ENCODE data around the gene LIPC.
A peak's percentile ranks its signal among the peaks of the same experiment; 100 is the strongest.

The LIPC gene

DNA sequence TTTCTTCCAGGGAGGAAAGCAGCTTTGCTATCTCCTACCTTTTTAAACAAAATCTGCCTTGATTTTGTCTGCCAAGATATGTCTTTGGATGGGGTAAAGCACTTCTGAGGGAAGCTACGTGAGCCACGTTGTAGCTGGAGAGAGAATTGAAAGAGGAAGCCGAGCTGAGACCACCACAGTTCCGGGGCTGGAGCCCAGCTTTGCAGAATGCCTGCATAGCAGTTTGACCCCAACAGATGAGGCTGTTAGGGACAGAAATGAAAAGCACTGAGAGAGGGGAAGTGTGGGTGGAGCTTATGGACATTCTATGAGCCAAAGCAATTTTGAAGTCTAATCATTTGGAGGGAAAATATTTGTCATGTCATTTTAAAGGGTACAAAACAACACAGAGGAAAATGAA lies 45.4 kb downstream of the LIPC start:
- DNase-seq, result no peak

DNA sequence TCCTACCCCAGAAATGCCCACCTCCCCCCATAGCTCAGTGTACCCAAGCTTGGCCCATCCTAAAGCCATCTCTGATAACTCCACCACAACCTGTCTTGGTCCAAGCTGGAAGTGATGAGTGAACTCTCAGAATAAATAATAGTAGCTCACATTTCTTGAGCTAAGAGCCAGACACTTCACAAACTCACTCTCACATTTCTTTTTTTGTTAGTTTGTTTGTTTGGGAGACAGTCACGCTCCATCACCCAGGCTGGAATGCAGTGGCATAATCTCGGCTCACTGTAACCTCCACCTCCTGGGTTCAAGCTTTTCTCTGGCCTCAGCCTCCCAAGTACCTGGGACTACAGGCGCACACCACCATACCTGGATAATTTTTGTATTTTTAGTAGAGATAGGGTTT lies 46.2 kb downstream of the LIPC start:
- DNase-seq, result no peak

DNA sequence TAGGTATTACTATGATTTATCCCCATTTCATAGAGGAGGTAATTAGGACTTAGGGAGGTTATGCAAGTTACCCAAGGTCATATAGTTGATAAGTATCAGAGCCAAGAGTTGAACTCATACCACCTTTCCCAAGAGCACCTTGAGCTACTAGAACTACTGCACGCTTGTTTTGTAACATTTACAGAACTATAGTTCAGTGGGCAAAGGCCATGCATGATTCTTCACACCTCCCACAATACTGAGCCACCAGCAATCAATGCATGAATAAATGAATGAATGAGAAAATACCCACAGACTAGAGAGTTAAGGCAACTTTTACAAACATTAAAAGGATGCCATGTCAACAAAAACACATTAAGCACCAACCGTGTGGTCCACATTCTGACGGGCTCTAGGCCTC lies 46.8 kb downstream of the LIPC start:
- DNase-seq, result no peak

DNA sequence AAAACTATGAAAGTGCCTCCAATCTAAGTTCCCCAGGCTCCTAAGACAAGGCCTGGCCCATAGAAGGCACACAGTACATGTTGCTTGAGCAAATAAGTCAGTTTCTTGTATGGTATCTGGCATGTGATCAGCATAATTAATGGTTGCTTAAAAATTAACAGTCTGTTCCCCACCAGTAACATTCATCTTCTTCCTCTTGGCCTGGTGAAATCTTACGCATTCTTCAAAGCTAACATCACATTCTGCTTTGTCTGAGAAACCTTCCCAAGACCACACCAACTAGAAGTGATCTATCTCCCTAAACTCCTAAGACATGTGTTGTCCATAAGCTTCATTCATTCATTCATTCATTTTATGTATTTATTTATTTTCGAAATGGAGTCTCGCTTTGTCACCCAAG lies 48.1 kb downstream of the LIPC start:
- DNase-seq, result no peak

DNA sequence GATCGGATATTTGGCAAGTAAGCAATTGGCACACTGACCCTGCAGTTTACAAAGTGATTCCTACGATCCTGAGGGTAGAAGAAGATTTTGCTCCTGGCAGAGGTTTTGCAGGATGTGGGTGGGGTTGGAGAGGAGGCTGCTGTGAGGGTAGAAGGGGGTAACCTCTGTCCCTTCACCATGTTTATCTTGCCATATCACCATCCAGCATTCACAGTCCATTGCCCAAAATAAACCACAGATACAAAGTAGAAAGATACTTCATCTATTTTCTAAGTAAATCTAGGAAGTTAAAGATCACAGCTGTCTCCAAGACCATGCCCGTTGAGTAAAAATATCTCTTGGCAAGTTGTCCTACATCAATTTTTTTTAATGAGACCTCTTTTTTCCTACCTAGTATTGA lies 51.6 kb downstream of the LIPC start:
- DNase-seq, result no peak

DNA sequence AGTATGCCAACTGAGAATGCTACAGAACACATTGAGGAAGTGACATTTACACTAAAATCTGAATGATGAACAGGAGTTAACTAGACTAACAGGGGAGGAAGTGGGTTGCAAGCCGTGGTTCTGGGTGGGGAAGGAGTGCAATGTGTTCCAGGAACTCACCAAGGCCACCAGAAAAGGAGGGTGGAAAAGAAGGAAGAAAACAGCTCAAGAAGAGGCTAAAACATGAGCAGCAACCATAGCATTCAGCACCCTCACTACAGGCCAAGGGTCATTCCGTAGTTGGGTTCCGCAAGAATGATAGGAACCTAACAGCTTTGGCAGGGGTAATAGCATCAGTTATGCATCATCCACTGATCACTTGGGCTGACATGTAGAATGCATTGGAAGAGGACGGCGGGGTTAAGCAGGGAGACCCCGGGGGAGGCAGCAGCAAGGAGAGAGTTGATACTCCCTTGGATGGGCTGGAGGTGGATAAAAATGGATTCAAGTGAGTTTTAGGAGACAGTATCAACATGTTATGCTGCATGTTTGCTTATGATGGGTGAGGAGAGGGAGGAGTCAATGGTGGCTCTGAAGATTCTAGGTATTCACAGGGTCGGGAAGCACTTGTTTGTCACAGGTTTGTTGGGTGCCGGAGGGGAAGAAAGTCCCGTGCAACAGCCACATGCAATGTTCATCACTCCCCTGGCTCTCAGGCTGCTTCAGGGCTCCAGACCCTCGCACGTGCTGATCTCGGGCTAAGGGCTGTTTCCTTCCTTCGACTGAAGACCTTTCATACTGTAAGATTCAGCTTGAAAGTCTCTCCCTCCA lies 53.2 kb downstream of the LIPC start:
- no peak for DNase-seq

DNA sequence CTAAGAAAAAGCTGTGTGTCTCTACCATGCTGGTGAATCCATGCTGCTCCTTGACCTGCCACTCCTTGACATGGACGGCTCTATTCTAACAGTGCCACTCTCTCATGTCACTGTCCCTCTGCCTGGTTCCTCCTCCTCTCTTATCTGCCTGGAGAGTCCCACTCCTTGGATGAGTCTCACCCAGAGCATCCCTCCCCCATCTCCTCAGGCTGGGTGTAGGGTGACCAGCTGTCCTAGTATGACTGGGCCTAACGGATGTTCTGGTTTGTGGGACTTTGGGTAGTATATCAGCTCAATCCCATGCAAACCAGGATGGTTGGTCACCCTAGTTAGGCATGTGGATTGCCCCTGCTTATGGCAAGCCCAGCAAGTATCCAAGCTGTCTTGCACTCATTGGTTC lies 54.3 kb downstream of the LIPC start:
- DNase-seq, result no peak

DNA sequence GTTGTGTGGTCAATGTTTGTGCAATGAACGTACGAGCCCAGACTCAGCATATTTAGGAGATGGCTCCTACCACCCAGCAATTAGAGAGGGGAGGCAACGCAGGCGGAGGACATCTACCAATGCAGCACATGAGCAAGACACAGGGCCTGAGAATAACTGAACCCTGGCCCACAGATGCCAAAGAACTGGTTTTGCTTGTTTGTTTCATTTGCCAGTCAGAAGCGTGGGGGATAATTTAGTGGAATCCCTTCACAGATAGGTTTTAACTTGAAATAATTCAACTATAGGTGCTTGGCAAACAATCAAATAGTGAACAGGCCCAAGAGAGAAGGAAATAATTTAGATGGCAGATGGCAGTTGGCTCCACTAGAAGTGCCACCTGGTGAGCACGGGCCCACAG lies 54.8 kb downstream of the LIPC start:
- no peak for DNase-seq

DNA sequence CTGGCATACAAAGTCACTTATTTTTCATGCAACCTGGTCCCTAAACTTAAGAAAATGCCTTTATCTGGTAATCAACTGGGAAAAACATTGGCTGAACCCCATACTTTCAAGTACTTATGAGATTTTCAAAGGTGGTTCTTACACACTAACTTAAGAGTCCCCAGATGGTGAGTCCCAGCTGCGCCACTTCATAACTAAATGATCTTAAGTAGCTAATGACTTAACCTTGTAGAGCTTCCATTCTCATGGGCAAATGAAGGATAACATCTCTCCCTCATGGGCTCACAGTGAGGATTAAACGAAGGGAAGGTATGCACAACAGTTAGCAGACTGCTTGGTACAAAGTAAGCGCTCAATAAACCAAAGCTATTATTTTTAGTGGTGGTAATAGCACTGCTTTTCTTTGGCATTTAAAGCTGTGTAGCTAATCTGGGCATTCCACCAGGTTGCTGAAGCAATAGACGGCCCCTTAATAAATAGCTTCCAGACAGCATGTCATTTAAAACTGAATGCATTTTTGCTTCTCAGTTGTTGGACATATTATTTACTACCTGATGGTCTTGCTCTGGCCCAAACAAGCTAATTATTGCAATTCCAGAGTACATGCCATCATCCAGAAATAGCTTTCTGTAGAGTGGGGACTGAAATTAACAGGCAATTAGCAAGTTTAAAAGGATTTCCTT lies 55.4 kb downstream of the LIPC start:
- DNase-seq, result no peak

DNA sequence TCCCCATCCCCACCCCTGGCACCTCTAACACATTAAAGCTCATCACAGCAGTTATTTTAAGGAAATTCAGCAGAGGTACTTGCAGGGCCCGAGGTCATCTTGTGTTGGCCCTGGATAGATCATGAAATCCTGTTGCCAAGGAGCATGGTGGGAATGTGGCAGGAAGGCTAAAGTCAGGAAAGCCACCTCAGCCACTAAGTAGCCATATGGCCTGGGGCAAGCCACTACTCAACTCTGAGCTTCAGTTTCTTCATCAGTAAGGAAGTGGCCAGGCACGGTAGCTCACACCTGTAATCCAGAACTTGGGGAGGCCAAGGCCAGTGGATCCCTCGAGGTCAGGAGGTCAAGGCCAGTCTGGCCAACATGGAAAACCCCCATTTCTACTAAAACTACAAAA lies 55.9 kb downstream of the LIPC start:
- no peak for DNase-seq

DNA sequence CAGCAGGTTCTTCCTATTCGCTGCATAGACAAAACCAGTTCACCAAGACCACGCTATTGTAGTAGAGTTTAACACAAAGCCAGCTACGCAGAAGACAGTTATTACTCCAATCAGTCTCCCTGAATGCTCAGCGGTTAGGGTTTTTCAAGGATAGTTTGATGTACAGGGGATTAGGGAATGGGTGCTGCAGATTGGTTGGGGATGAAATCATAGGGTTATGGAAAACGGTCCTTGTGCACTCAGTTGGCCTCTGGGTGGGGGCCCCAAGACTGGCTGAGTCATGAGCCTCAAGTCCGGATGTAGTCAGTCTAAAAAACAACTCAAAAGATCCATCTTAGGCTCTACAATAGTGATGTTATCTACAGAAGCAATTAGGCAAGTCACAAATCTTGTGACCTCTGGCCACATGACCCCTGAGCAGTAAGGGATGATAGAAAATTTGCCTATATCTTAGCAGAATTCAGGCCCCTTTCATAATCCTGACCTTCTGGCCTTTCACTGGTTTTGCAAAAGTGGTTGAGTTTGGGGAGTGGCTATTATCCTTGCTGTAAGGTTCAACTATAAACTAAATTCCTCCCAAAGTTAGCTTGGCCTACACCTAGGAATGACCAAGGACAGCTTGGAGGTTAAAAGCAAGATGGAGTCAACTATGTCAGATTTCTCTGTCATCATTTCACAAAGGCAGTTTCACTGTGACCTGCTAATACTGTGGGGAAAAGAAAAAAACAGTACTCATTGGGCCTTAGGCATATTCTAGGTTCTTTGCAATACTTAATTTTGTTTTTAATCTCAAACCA lies 57.7 kb downstream of the LIPC start:
- no peak for DNase-seq

DNA sequence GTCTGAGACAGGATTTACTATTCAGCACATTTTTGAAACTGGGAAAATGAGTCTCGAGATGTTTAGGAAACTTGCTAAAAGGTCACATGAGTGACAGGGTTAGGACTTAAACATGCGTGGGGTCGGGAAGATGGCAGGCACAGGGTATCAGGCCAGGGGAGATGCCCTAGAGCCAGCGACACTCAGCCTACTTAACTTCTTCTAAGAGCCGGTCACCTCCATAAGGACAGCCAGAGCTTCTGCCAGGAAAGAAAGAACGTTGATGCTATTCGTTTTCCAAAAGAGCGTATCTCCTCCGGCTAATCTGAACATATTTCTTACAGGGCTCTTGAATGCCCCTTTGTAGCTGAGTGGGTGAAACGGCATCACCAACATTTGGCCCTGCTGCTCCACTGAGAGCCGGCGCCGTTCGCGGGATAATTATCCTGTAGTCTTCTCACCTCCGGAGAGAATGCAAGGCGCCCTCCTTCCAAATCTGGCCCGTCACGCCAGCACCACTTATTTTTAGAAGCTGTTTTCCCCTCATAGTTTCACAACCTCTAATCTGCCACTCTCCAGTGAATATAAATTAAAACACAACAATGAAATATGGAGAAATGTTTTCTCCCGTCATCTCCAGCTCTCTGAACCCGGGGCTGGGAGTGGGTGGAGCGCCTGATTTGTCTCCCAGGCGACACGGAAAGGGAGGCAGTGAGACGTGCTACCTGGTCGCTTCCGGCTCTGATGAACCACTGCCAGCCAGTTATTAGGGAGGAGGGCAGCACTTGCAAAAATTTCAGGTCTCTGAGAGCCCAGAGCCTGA lies 58.5 kb downstream of the LIPC start:
- no peak for DNase-seq

DNA sequence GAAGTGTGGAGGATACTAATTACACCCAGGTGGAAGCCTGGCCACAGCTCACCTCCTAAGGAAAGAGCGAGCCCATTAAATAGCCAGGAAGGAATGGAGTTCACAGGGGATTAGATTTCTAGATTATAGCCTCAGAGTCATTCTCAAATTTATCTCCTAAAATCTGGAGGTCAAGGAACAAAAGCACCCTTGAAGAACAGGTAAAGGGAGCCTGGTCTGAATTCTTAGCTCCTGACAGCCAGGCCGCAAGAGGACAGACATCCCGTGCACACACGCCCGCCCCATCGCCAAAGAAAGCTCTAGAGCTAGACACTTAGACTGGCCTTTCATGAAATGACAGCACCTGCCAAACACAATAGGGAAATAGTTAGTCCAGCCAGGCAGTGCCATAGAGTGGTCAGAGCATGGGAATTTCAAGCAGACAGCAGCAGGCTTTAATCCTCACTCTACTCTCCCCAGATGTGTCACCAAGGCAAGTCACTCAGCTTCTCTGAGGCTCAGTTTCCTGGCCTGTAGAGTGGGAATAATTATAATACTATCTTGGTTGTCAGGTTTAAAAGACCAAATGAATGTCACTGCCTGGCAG lies 59.2 kb downstream of the LIPC start:
- no peak for DNase-seq

DNA sequence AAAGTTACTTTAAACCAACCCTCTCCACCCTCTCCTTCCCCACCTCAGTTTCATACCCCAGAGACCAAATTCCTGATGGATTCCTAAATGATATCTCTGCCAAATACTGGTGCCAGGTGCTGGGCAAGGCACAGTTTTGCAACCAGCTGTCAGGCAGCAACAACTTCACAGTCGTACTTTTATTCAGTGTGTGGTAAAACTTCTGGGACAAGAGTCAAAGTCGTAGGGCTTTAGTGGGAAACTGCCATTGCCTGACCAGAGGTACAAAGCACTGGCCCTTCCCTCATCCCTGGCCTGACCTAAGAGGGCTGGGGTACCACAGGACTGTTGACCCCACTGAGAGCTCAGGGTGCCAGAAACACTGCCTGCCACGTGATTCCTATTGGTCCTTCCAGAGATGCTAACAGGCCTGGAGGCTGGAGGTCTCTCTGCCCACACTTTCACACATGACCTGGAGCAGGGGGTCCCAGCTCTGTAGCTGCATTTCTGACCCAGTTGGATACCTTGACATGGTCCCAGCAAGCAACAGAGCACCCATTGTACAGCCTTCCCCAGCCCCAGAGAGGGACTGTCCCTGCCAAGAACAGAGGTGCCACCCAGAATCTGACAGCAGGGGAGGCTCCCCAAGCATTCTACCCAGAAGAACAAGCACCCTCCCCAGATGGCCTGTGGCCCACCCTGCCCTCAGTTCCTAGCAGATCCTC lies 59.9 kb downstream of the LIPC start:
- no peak for DNase-seq

DNA sequence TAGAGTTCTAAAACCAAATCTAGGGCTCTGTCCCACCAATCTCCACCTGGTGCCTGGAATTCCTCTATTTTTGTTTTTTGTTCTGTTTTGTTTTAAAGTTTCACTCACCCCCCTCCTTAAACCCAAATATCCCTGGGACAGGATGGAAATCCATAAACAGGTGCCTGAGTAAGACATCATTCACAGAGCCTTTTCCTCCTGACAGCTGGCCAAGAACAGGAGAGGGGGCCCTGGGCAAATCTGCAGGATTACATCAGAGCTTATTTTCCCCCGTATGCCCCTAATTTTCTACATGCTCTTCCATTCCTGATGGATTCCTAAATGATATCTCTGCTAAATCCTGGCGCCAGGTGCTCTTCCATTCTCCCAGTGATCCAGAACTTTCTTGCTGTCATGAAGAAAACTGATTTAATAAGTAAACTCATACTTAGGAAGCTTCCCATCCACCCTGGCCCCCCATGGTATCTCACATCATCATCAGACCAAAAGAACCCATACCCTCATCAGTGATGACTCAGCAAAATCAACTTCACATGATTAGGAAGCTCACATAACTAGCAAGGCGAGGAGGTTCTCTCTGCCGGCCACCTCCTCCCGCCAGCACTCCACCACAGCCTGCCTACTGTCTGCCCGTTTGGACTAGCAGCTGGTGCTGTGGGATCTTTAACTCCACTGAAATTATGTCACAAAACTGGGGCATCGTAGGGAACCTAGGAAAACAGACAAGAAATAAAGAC lies 61.0 kb downstream of the LIPC start:
- DNase-seq, result no peak

DNA sequence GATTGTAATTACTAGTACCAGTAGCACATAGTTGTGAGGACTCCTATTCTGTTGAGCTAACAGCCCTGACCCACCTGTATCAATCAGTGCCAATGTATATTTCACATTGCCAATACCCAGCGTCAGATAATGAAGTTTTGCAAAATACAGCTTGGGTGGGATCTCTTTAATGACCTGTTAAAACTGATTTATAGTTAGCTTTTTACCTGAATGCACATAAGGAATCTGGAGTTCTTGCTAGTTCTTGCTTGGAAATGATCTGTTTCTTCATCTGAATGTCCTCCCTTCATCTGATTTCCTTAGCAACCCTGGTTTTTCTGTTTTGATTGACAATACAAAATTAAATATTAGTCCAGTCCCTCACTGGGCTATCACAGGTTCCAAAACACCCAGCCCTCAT lies 62.8 kb downstream of the LIPC start:
- DNase-seq, result no peak

DNA sequence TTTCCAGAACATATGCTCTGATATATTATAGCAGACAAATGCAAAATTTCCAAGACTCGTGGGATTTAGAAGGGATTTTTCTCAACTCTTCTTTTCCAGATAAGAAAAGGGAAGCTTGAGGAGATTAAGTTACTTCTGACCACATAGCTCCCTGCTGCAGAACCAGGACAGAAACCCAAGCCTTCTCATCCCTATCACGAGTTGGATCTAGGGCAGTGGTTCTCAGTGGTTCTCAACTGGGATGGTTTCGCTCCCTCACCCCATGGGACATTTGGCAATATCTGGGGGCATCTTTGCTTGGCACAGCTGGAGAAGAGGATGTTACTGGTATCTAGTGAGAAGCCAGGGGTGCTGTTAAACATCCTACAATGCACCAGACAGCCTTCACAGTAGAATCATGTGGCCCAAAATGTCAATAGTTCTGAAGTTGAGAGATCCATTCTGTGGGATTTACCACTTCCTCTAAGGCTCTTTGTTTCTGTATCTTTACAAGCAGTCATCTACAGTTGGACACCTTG lies 64.2 kb downstream of the LIPC start:
- DNase-seq, result no peak

DNA sequence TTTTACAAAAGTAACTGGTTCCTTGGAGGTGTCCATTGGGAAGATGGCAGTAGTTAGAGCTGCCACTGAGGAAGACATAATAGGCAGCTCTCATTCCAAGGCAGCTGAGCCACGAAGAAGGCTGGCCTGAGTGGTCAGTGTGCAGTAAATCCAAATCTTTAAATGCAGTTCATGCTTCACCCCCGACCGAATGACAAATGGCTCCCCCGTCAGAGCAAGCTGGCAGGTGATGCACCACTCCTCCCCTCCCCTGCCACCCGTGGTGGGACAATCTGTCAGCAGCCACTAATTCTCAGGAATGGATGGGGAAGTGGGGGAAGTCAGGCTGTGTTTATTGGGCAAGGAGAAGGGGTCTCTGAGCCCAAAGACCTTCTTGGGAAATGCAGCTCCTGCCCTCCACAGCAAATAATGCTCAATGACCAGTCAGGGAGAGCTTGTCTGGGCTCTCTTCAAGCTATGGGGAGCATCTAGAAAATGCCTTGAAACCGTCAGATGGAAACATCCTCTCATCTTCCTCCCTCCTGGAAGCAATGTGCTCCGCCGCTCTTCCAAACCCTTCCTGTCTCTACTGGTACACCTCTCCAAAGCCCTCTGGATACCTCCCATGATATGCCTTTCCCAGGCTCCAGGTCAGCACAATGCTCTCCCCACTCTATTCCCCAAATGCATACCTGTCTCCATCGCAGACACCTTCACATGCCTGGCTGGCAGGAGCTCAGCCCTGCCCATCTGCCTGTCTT lies 65.4 kb downstream of the LIPC start:
- no peak for DNase-seq

DNA sequence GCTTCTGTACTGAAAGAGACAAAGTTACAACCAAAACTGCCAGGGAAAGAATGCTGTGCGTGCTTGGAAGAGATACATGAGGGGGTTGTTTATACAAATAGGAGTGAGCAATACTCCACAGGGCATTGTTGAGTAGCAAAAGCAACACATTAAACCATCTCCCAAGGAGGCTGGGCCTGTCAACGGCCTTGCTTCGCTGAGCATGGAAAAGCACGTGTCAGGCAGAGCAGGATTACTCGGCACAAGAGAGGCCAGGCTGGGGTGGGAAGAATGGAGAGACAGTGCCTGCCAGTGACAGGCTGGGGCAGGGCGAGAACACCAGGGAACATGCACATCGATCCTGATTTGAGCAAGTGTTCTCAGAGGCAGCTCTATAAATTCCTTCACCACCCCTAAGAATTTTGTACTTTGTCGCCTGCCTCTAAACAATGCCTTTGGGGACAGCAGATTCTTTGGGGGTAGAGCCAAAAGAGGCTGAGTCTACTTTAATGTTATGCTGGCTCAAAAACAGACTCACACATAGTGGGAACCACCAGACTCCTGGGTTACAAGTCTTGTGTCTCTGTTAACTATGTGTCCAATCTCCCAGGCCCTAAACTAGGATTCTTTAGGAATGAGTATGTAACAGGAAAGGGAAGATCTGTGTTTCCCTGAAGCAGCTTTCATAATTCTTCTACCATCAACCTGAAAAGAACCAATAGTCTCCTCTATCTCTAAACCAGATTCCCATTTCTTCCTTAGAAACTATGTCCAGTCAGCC lies 67.2 kb downstream of the LIPC start:
- peak; percentile 18 for DNase-seq

DNA sequence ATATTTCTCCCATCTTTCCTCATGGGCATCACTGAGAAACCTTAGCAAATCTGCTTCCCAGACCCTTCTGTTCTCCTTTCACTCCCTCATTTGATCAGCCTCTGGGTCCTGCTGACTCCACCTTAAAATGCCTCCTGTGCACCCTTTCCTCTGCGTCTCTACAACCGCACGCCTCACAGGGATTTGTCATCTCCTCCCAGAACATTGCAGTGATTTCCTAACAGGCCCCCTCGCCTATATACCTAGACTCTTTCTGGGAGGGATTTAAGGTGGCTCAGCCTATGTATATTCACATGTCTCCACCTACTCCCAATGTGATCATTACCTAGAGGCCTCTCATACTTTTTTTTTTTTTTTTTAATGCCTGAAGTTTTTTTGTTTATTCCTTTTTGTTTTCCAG lies 69.2 kb downstream of the LIPC start:
- DNase-seq, result no peak

Measured in amniotic stem cell (primary cell).